T follicular helper cell (primary cell): ENCODE results near the gene NEK8.
A peak's percentile ranks its signal among the peaks of the same experiment; 100 is the strongest.
"Not testable (repeated sequence)": the region's sequence is repeated elsewhere in the genome, so short reads cannot be mapped to it uniquely, and the experiment has no call there.

Experiments used
- DNase-seq: peaks from one replicate; pipeline ENCODE4 v3.0.0-alpha.2; 2020; ENCODE audit warnings: low read depth

The NEK8 gene

GRCh38 chr17:28725660-28726225 is 2.8 kb upstream of the NEK8 start:
- no peak for DNase-seq

GRCh38 chr17:28726226-28726626 is 2.4 kb upstream of the NEK8 start, which contains the start of gene TLCD1:
TLCD1 (minus strand) TSS chr17:28726233; CDS start chr17:28726097, 136 bp downstream.
- DNase-seq: peak; percentile 48

GRCh38 chr17:28726627-28727491 is 1.7 kb upstream of the NEK8 start:
- DNase-seq: peak; percentile 85

GRCh38 chr17:28729950-28730330 is 1.4 kb downstream of the NEK8 start:
- no peak for DNase-seq

- no peak for DNase-seq
Measured at GRCh38 chr17:28733346-28733745, 4.8 kb downstream of the NEK8 start.

- no peak for DNase-seq
Measured at GRCh38 chr17:28734712-28735241, 6.2 kb downstream of the NEK8 start.

- no peak for DNase-seq
Measured at GRCh38 chr17:28735242-28735722, 6.7 kb downstream of the NEK8 start.

GRCh38 chr17:28735913-28736769 is 7.6 kb downstream of the NEK8 start:
- not testable (repeated sequence) for DNase-seq

GRCh38 chr17:28737316-28737715 is 8.7 kb downstream of the NEK8 start:
- DNase-seq: no peak

GRCh38 chr17:28737770-28738679 is 9.4 kb downstream of the NEK8 start:
- DNase-seq: no peak

- DNase-seq: no peak
Measured at GRCh38 chr17:28738680-28739384, 10.2 kb downstream of the NEK8 start.

- no peak for DNase-seq
Measured at GRCh38 chr17:28740406-28741357, 12.1 kb downstream of the NEK8 start.

- DNase-seq: no peak
Measured at GRCh38 chr17:28741358-28742349, 13.1 kb downstream of the NEK8 start.

GRCh38 chr17:28743243-28744103 is 14.9 kb downstream of the NEK8 start, which contains the start of gene TRAF4:
TRAF4 (plus strand) TSS chr17:28744011; CDS start chr17:28744113, 102 bp downstream.
- peak; percentile 59 for DNase-seq

GRCh38 chr17:28744104-28744971 is 15.8 kb downstream of the NEK8 start:
- DNase-seq: peak; percentile 63
